ENCODE data around the gene ACOX2. TPM values are rescaled to one million over a fixed set of nuclear protein-coding genes. Genes with fewer than 3 reads are reported as not detected.

The ACOX2 gene
- 7.5 and 9.7 TPM in 2 replicates for total RNA-seq (2014; rRNA removed; shearing (Covaris generic))
- polyA plus RNA-seq (2016; fragmentation: Nextera tagmentation; extraction: Ambion mirVana) = 19.9 and 23.6 TPM in 2 replicates

GRCh38 chr3:58536501-58537411 is at the start of gene ACOX2:
Gene ACOX2, minus strand, starts transcription at chr3:58537190. Its CDS starts 2,084 bp downstream, at chr3:58535106.
- Histone ChIP-seq H3K9me3 (ENCODE audit: low read depth) (no peaks in the 10 kb centered on the region), H3K36me3 (ENCODE audit: low read depth) (no peaks in the 10 kb centered on the region), H3K79me2 (ENCODE audit: insufficient read depth) (no peaks in the 10 kb centered on the region), H3F3A (ENCODE audit: insufficient read depth) (no peaks in the 10 kb centered on the region; the same call in 1 of the 2 replicates), H3K4me1 (ENCODE audit: insufficient read depth) (peaks cover 26% of the 10 kb centered on the region), H2AFZ (peak within 1 kb of the TSS; percentile 99), H3K27me3 (replicated peaks; ENCODE audit: insufficient read depth) (no peaks in the 10 kb centered on the region), H3K9me2 (ENCODE audit: insufficient read depth) (no peaks in the 10 kb centered on the region), H4K20me1 (ENCODE audit: insufficient read depth) (no peaks in the 10 kb centered on the region), H3K27ac (peak within 1 kb of the TSS; percentile 59), H3K4me3 (peak within 1 kb of the TSS; percentile 73), H3K4me2 (ENCODE audit: unreplicated experiment) (peak within 1 kb of the TSS; percentile 90), H3K9ac (peak within 1 kb of the TSS; percentile 98)
- in situ Hi-C loops (cut with MboI) = loop anchor here (10.0 kb wide), 1 partner anchor 212 kb away; no protein-coding TSS in a partner anchor
- 17 to 20% methylated on average over 13 of the region's 13 CpGs for WGBS, 2 experiments (ENCODE audit: low coverage in 1 of 2, low lambda C conversion rate in 2 of 2, missing lambda C conversion rate in 2 of 2)
- DNase-seq = peak; percentile 81
- TF ChIP-seq EZH2phosphoT487 (IDR thresholded peaks at IDR 0.05; ENCODE audit: insufficient read depth, low read depth) (no peak), EZH2 (IDR thresholded peaks at IDR 0.05; ENCODE audit: insufficient read depth, poor library complexity, severe bottlenecking) (no peak)

GRCh38 chr3:58585994-58586393 is 49.0 kb upstream of the ACOX2 start:
- no peaks in the 10 kb centered on the region for H3K9me3 ChIP-seq (ENCODE audit: low read depth)
- peak; percentile 41 for TF ChIP-seq EZH2 (IDR thresholded peaks at IDR 0.05; ENCODE audit: insufficient read depth, poor library complexity, severe bottlenecking)
- no peak for TF ChIP-seq EZH2phosphoT487 (IDR thresholded peaks at IDR 0.05; ENCODE audit: insufficient read depth, low read depth)
- H3K27me3 ChIP-seq (replicated peaks; ENCODE audit: insufficient read depth) = peaks cover 20% of the 10 kb centered on the region
- no peak overlapping the region for H3K27ac ChIP-seq
- H2AFZ ChIP-seq = peak overlapping the region; percentile 92
- peaks cover 3% of the 10 kb centered on the region; the same call in 1 of the 2 replicates for H3K4me1 ChIP-seq (ENCODE audit: insufficient read depth)
- no peaks in the 10 kb centered on the region for H4K20me1 ChIP-seq (ENCODE audit: insufficient read depth)
- H3K79me2 ChIP-seq (ENCODE audit: insufficient read depth) = no peaks in the 10 kb centered on the region
- H3K36me3 ChIP-seq (ENCODE audit: low read depth) = no peaks in the 10 kb centered on the region
- H3F3A ChIP-seq (ENCODE audit: insufficient read depth) = no peaks in the 10 kb centered on the region
- no peak overlapping the region for H3K9ac ChIP-seq
- WGBS, 2 experiments (ENCODE audit: low coverage in 1 of 2, low lambda C conversion rate in 2 of 2, missing lambda C conversion rate in 2 of 2) = 19 to 21% methylated on average over 8 of the region's 8 CpGs
- no peaks in the 10 kb centered on the region for H3K9me2 ChIP-seq (ENCODE audit: insufficient read depth)
- peak; percentile 40 for DNase-seq
- peak overlapping the region; percentile 92 for H3K4me2 ChIP-seq (ENCODE audit: unreplicated experiment)
- H3K4me3 ChIP-seq = peak overlapping the region; percentile 84
- in situ Hi-C loops (cut with MboI) = no loop called here

GRCh38 chr3:58585005-58585786 is 48.2 kb upstream of the ACOX2 start:
- in situ Hi-C loops (cut with MboI) = no loop called here
- H4K20me1 ChIP-seq (ENCODE audit: insufficient read depth) = no peaks in the 10 kb centered on the region
- peak overlapping the region; percentile 84 for H3K4me3 ChIP-seq
- no peaks in the 10 kb centered on the region for H3K36me3 ChIP-seq (ENCODE audit: low read depth)
- peak overlapping the region; percentile 92 for H2AFZ ChIP-seq
- DNase-seq = peak; percentile 91
- peaks cover 20% of the 10 kb centered on the region for H3K27me3 ChIP-seq (replicated peaks; ENCODE audit: insufficient read depth)
- H3K9me3 ChIP-seq (ENCODE audit: low read depth) = no peaks in the 10 kb centered on the region
- H3K4me2 ChIP-seq (ENCODE audit: unreplicated experiment) = peak overlapping the region; percentile 92
- 1% methylated on average over 46 of the region's 46 CpGs for WGBS, 2 experiments (ENCODE audit: low coverage in 1 of 2, low lambda C conversion rate in 2 of 2, missing lambda C conversion rate in 2 of 2)
- TF ChIP-seq EZH2 (IDR thresholded peaks at IDR 0.05; ENCODE audit: insufficient read depth, poor library complexity, severe bottlenecking) (no peak), EZH2phosphoT487 (IDR thresholded peaks at IDR 0.05; ENCODE audit: insufficient read depth, low read depth) (no peak)
- H3K79me2 ChIP-seq (ENCODE audit: insufficient read depth) = no peaks in the 10 kb centered on the region
- no peak overlapping the region for H3K27ac ChIP-seq
- no peaks in the 10 kb centered on the region for H3K9me2 ChIP-seq (ENCODE audit: insufficient read depth)
- peak overlapping the region; percentile 66 for H3K9ac ChIP-seq
- no peaks in the 10 kb centered on the region for H3F3A ChIP-seq (ENCODE audit: insufficient read depth)
- peaks cover 3% of the 10 kb centered on the region; the same call in 1 of the 2 replicates for H3K4me1 ChIP-seq (ENCODE audit: insufficient read depth)

GRCh38 chr3:58584690-58585004 is 47.7 kb upstream of the ACOX2 start:
- peak overlapping the region; percentile 92 for H3K4me2 ChIP-seq (ENCODE audit: unreplicated experiment)
- peaks cover 3% of the 10 kb centered on the region; the same call in 1 of the 2 replicates for H3K4me1 ChIP-seq (ENCODE audit: insufficient read depth)
- H3K79me2 ChIP-seq (ENCODE audit: insufficient read depth) = no peaks in the 10 kb centered on the region
- peak overlapping the region; percentile 84 for H3K4me3 ChIP-seq
- H3K27ac ChIP-seq = no peak overlapping the region
- peaks cover 20% of the 10 kb centered on the region for H3K27me3 ChIP-seq (replicated peaks; ENCODE audit: insufficient read depth)
- peak; percentile 50 for DNase-seq
- in situ Hi-C loops (cut with MboI) = no loop called here
- H3K9ac ChIP-seq = peak overlapping the region; percentile 66
- no peaks in the 10 kb centered on the region for H3F3A ChIP-seq (ENCODE audit: insufficient read depth)
- H4K20me1 ChIP-seq (ENCODE audit: insufficient read depth) = no peaks in the 10 kb centered on the region
- peak overlapping the region; percentile 92 for H2AFZ ChIP-seq
- TF ChIP-seq EZH2phosphoT487 (IDR thresholded peaks at IDR 0.05; ENCODE audit: insufficient read depth, low read depth) = no peak
- no peak for TF ChIP-seq EZH2 (IDR thresholded peaks at IDR 0.05; ENCODE audit: insufficient read depth, poor library complexity, severe bottlenecking)
- WGBS, 2 experiments (ENCODE audit: low coverage in 1 of 2, low lambda C conversion rate in 2 of 2, missing lambda C conversion rate in 2 of 2) = 3% methylated on average over 10 of the region's 10 CpGs
- no peaks in the 10 kb centered on the region for H3K36me3 ChIP-seq (ENCODE audit: low read depth)
- H3K9me2 ChIP-seq (ENCODE audit: insufficient read depth) = no peaks in the 10 kb centered on the region
- no peaks in the 10 kb centered on the region for H3K9me3 ChIP-seq (ENCODE audit: low read depth)
